Activated naive CD8-positive, alpha-beta T cell (primary cell): ENCODE data around the gene KRTAP12-1.
"Not testable (repeated sequence)": the region's sequence is repeated elsewhere in the genome, so short reads cannot be mapped to it uniquely, and the experiment has no call there.

Source experiments
- H3K27ac Mint-ChIP-seq: one replicate; pipeline ENCODE4 v1.8.0; 2021; ENCODE audit warnings: mixed read lengths
- H3K27me3 Mint-ChIP-seq: one replicate; pipeline ENCODE4 v1.8.0; 2021; ENCODE audit warnings: mixed read lengths
- H3K36me3 Mint-ChIP-seq: one replicate; pipeline ENCODE4 v1.8.0; 2021; ENCODE audit warnings: mixed read lengths
- H3K4me1 Mint-ChIP-seq: one replicate; pipeline ENCODE4 v1.8.0; 2021; ENCODE audit warnings: low read depth, mixed read lengths
- H3K4me3 Mint-ChIP-seq: one replicate; pipeline ENCODE4 v1.8.0; 2021; ENCODE audit warnings: mild to moderate bottlenecking, mixed read lengths
- H3K9me3 Mint-ChIP-seq: one replicate; pipeline ENCODE4 v1.8.0; 2021; ENCODE audit warnings: low read depth, mixed read lengths

KRTAP12-1 gene

DNA sequence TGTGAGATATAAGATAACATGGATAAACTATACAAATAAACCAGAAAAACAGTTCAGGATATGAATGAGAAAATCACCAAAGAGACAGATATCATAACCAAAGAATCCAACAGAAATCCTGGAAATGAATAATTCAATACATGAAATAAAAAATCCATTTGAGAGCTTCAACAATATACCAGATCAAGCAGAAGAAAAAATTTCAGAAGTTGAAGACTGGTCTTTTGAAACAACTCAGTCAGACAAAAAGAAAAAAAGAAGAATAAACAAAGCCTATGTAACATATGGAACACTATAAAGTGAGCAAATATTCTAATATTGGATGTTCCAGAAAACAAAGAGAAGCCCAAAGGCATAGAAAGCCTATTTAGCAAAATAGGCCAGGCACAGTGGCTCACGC is 10.1 kb downstream of the KRTAP12-1 start:
- Mint-ChIP-seq H3K27ac (no peak overlapping the region), H3K4me1 (no peaks in the 10 kb centered on the region), H3K4me3 (no peak overlapping the region), H3K27me3 (no peaks in the 10 kb centered on the region), H3K9me3 (peaks cover 16% of the 10 kb centered on the region), H3K36me3 (peaks cover 23% of the 10 kb centered on the region)

DNA sequence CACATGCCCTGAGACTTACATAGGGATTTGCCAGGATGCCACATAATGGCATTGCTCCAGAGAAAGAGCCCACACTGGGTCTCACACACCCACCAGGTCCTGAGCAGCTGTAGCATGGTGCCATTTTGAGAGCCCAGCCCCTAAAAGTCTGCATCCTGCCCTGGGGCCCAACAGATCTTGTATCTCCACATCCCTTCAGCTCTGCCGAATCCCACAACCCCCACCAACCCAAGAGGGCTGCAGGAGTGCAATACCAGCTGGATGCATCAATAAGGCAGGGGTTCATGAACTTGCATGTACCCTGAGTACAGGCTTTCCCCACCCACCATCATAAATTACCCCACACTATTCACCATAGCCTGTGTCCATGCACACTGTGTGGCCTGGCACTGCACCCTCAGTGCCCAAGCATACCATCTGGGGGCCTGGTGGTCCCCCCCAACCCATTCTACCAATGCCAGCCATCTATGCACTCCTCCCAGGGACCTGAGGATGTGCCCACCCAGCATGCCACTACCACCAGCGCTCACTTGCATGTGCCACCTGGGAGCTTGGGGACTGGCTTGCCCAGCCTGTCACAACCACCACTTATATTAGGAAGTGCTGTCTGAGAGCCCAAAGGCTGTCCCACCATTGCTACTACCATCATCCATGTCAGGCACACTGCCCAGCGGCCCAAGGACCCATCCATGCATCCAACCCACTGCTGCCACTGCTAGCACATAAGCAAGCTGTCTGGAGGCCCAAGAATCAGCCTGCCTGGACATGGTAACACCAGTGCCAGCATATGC is 11.1 kb downstream of the KRTAP12-1 start:
- no peaks in the 10 kb centered on the region for H3K4me1 Mint-ChIP-seq
- no peaks in the 10 kb centered on the region for H3K27me3 Mint-ChIP-seq
- peaks cover 23% of the 10 kb centered on the region for H3K36me3 Mint-ChIP-seq
- no peak overlapping the region for H3K4me3 Mint-ChIP-seq
- peaks cover 16% of the 10 kb centered on the region for H3K9me3 Mint-ChIP-seq
- no peak overlapping the region for H3K27ac Mint-ChIP-seq

DNA sequence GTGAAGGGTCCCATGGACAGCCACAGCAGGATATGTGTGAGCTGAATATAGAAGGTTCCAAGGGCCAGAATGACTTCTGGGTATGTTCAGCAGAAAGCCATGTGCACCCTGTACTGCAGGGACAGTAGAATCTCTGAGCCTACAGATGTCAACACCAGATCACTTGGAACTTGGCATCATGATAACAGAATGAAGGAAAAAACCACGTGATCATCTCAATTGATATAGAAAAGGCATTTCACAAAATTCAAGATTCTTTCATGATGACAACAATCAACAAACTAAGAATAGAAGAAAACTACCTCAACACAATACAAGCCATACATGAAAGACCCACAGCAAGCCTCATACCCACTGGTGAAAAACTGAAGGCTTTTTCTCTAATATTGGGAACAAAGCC is 14.4 kb downstream of the KRTAP12-1 start:
- H3K4me1 Mint-ChIP-seq: no peaks in the 10 kb centered on the region
- peaks cover 12% of the 10 kb centered on the region for H3K9me3 Mint-ChIP-seq
- no peak overlapping the region for H3K4me3 Mint-ChIP-seq
- H3K36me3 Mint-ChIP-seq: peaks cover 7% of the 10 kb centered on the region
- H3K27me3 Mint-ChIP-seq: no peaks in the 10 kb centered on the region
- no peak overlapping the region for H3K27ac Mint-ChIP-seq

- Mint-ChIP-seq H3K4me3 (no peak within 1 kb of the TSS), H3K9me3 (peaks cover 11% of the 10 kb centered on the region), H3K36me3 (peaks cover 5% of the 10 kb centered on the region), H3K27me3 (no peaks in the 10 kb centered on the region), H3K27ac (no peak within 1 kb of the TSS), H3K4me1 (no peaks in the 10 kb centered on the region)
Observed at GRCh38 chr21:44666401-44667320, 15.3 kb downstream of the KRTAP12-1 start, which contains the start of gene KRTAP12-2. Gene KRTAP12-2 (minus strand): TSS chr21:44666927. CDS start chr21:44666886, 41 bp downstream.

DNA sequence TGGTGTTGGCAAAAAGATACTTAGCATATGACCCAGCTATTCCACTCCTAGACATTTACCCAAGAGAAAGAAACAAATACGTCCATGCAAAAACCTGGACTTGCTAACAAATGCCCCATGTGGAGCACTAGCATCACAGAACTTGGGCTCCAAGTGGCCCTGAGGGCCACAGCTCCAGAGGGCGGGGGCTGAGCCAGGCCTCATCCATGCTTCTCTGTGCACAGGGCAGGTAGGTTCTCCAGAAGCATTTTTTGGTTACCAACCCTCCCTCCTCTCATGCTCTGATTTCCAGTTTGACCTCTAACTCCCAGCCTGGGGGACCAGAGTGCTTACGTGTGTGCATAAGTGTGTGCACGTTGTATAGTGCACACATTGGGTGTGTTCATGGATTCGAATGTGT is 17.3 kb downstream of the KRTAP12-1 start:
- Mint-ChIP-seq H3K4me1 (peaks cover 7% of the 10 kb centered on the region), H3K9me3 (peaks cover 7% of the 10 kb centered on the region), H3K27me3 (no peaks in the 10 kb centered on the region), H3K27ac (no peak overlapping the region), H3K36me3 (peaks cover 5% of the 10 kb centered on the region), H3K4me3 (no peak overlapping the region)

DNA sequence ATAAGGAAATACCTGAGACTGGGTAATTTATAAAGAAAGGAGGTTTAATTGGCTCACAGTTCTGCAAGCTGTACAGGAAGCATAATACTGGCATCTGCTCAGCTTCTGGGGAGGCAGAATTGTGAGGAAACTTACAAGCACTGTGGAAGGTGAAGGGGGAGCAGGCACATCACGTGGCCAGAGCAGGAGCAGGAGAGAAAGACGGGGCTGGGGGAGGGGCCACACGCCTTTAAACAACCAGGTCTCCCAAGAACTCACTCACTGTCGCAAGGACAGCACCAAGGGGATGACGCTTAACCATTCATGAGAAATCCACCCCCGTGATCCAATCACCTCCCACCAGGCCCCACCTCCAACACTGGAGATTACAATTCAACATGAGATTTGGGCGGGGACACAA is 20.4 kb downstream of the KRTAP12-1 start:
- H3K27me3 Mint-ChIP-seq, H3K4me3 Mint-ChIP-seq, H3K27ac Mint-ChIP-seq, H3K36me3 Mint-ChIP-seq, H3K9me3 Mint-ChIP-seq: not testable (repeated sequence)
- peaks cover 38% of the 10 kb centered on the region for H3K4me1 Mint-ChIP-seq

- no peaks in the 10 kb centered on the region for H3K27me3 Mint-ChIP-seq
- H3K9me3 Mint-ChIP-seq: peaks cover 6% of the 10 kb centered on the region
- H3K27ac Mint-ChIP-seq: peak overlapping the region; percentile 88
- peaks cover 62% of the 10 kb centered on the region for H3K4me1 Mint-ChIP-seq
- peaks cover 9% of the 10 kb centered on the region for H3K36me3 Mint-ChIP-seq
- peak overlapping the region; percentile 68 for H3K4me3 Mint-ChIP-seq
Observed at GRCh38 chr21:44658913-44659595, 22.9 kb downstream of the KRTAP12-1 start.

GRCh38 chr21:44658541-44658910 is 23.4 kb downstream of the KRTAP12-1 start:
- H3K4me1 Mint-ChIP-seq: peaks cover 68% of the 10 kb centered on the region

GRCh38 chr21:44657635-44658540 is 24.1 kb downstream of the KRTAP12-1 start, which contains the start of gene KRTAP12-3:
Gene KRTAP12-3 (plus strand): TSS chr21:44657932. CDS start chr21:44657980, 48 bp downstream.
- H3K36me3 Mint-ChIP-seq: peaks cover 9% of the 10 kb centered on the region
- peak within 1 kb of the TSS; percentile 68 for H3K4me3 Mint-ChIP-seq
- peaks cover 6% of the 10 kb centered on the region for H3K9me3 Mint-ChIP-seq
- peaks cover 73% of the 10 kb centered on the region for H3K4me1 Mint-ChIP-seq
- H3K27me3 Mint-ChIP-seq: no peaks in the 10 kb centered on the region
- H3K27ac Mint-ChIP-seq: peak within 1 kb of the TSS; percentile 88

More at GRCh38 chr21:44658541-44658910, 23.4 kb downstream of the KRTAP12-1 start:
- H3K4me3 Mint-ChIP-seq: peak overlapping the region; percentile 68
- H3K27ac Mint-ChIP-seq: peak overlapping the region; percentile 88
- H3K9me3 Mint-ChIP-seq: peaks cover 6% of the 10 kb centered on the region
- H3K27me3 Mint-ChIP-seq: no peaks in the 10 kb centered on the region
- H3K36me3 Mint-ChIP-seq: peaks cover 9% of the 10 kb centered on the region

DNA sequence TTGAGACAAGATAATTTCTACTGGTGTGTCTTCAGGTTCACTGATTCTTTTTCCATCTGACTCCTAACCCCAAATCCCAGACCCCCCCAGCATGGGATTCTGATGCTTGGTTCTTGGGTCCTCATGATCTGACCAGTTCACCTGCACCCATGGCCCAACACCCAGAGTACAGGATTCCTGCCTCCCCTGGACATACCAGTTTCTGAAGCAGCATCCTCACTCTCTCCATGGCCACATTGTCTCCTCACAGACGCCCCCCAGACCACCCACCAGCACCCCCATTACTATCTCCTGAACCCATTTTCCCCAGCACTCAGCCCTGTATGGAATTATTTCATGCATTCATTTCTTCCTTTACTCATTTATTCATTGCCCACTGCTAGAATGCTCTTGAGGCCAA is 25.1 kb downstream of the KRTAP12-1 start:
- peak overlapping the region; percentile 68 for H3K4me3 Mint-ChIP-seq
- peaks cover 73% of the 10 kb centered on the region for H3K4me1 Mint-ChIP-seq
- peaks cover 9% of the 10 kb centered on the region for H3K36me3 Mint-ChIP-seq
- H3K9me3 Mint-ChIP-seq: peaks cover 6% of the 10 kb centered on the region
- H3K27me3 Mint-ChIP-seq: no peaks in the 10 kb centered on the region
- H3K27ac Mint-ChIP-seq: peak overlapping the region; percentile 88

DNA sequence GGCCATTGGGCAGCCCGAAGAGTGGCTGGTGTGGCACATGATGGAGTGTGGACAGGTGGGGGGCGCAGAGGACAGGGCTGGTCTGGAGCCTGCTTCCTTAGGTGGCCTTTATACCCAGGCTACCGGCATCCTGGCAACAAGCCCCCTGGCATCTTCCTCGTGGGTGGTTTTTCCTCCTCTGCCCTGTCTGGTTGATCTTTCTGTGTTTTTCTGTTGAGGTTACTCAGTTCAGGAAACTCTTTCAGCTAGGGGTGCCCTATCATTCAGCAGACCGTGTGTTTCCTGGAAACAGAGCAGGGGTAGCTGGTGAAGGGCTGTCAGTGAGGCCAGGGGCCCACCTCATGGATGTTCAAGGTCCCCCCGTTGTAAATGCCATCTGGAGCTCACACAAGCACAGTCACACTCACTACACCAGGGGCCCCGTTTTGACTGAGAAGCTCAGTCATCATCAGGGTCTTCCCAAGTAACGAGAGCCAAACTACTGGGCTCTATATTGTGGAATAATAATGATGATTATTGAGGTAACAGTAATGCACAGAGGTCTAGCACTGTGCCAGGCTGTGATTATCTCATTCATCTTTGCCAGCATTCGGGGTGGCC is 27.3 kb downstream of the KRTAP12-1 start, which contains the start of gene KRTAP12-4:
Gene KRTAP12-4, minus strand, starts transcription at position 84 of the 600 bp plus-strand sequence. Its CDS starts 45 bp downstream, at position 39.
- Mint-ChIP-seq H3K4me3 (peak within 1 kb of the TSS; percentile 57), H3K27me3 (no peaks in the 10 kb centered on the region), H3K4me1 (peaks cover 68% of the 10 kb centered on the region), H3K9me3 (peaks cover 6% of the 10 kb centered on the region), H3K27ac (peak within 1 kb of the TSS; percentile 69), H3K36me3 (peaks cover 9% of the 10 kb centered on the region)

DNA sequence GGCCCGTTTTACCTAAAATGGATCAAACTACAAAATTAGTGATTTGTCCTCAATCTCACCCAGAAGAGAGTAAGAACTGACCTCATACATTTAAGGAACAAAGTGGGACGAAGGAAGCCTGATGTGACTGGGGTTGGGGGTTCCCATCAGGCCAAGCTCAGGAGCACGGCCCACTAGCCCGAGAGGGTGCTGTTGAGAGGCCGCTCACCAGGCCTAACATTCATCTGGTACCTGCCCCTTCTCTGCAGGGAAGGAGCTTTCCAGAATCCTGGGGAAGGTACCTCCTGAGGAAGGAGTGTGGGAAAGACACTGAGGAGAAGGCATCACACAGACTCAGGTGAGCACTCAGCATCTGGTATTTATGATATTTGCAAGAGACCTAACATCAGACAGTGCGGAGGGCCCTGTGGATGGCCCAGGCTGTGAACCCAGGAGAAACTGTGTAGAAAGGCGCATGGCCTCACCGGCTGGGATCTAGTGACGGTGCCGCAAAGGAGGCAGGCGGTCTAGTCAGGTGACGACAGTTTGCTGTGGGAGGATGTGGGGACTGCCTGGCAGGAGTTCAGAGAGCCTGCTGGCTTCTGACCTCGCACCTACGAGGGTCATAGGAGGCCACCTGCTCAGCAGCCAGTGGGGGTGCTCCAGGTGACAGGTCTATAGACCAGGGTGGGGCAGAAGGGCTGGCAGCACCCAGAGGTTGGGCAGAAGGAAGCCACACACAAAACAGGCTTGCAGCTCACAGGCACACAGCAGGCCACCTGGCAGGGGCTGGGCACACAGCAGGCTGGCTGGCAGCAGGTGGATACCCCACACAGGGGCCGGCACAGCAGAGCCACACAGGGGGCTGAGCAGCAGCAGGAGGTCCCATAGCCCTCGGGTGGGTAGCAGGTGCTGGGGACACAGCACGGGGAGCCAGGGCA is 28.0 kb downstream of the KRTAP12-1 start:
- Mint-ChIP-seq H3K27me3 (no peaks in the 10 kb centered on the region), H3K27ac (peak overlapping the region; percentile 69), H3K4me1 (peaks cover 60% of the 10 kb centered on the region), H3K9me3 (peaks cover 6% of the 10 kb centered on the region), H3K36me3 (peaks cover 9% of the 10 kb centered on the region), H3K4me3 (peak overlapping the region; percentile 22)
